SIG-M5 treated with dmso at 0.1 percent for 504 hours (cell line): ENCODE results near the gene ANKFN1.

ENCODE experiments used
- DNase-seq: peaks from one replicate; lab custom pipeline; 2025; ENCODE audit not compliant: unreplicated experiment; lab: John Stamatoyannopoulos, UW

ANKFN1 gene, protein sequence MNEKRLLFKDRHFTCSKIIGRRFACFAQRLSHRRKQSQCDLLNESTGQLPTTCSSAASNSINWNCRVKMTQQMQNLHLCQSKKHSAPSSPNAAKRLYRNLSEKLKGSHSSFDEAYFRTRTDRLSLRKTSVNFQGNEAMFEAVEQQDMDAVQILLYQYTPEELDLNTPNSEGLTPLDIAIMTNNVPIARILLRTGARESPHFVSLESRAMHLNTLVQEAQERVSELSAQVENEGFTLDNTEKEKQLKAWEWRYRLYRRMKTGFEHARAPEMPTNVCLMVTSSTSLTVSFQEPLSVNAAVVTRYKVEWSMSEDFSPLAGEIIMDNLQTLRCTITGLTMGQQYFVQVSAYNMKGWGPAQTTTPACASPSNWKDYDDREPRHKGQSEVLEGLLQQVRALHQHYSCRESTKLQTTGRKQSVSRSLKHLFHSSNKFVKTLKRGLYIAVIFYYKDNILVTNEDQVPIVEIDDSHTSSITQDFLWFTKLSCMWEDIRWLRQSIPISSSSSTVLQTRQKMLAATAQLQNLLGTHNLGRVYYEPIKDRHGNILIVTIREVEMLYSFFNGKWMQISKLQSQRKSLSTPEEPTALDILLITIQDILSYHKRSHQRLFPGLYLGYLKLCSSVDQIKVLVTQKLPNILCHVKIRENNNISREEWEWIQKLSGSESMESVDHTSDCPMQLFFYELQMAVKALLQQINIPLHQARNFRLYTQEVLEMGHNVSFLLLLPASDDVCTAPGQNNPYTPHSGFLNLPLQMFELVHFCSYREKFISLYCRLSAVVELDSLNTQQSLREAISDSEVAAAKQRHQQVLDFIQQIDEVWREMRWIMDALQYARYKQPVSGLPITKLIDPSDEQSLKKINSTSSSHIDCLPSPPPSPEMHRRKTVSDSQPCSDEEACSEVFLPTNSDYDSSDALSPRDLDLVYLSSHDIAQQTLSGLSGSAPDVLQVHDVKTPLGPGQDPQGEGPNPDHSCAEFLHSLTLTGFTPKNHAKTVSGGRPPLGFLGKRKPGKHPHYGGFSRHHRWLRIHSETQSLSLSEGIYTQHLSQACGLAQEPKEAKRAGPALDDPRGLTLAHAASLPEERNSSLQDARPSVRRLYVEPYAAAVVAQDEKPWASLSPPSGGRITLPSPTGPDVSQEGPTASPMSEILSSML

GRCh38 chr17:56152874-56153602 is at the start of gene ANKFN1:
TSS of gene ANKFN1 (plus strand) at chr17:56153475. CDS start at chr17:56212668, 59,193 bp downstream.
- DNase-seq = no peak

GRCh38 chr17:56108811-56109284 is 44.4 kb upstream of the ANKFN1 start:
- DNase-seq = peak; percentile 38

DNA sequence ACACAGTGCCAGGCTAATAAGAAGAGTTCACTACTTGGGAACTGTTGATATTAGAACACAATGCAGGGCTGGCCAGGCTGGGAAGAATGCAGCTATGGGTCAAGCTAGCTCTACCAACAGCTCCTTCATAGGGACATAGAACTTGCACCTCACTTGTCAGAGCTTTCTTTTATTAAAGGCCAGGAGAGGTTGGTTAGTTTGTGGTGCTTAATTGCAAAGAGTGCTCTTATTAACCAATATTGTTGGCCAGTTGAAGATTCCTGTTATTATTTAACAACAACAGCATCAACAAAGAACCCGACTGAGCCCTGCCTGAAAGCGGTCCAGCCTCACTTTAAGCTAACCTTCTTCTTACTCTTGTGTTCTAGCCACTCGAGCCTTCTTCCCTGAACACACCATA is 43.4 kb upstream of the ANKFN1 start:
- DNase-seq = no peak

DNA sequence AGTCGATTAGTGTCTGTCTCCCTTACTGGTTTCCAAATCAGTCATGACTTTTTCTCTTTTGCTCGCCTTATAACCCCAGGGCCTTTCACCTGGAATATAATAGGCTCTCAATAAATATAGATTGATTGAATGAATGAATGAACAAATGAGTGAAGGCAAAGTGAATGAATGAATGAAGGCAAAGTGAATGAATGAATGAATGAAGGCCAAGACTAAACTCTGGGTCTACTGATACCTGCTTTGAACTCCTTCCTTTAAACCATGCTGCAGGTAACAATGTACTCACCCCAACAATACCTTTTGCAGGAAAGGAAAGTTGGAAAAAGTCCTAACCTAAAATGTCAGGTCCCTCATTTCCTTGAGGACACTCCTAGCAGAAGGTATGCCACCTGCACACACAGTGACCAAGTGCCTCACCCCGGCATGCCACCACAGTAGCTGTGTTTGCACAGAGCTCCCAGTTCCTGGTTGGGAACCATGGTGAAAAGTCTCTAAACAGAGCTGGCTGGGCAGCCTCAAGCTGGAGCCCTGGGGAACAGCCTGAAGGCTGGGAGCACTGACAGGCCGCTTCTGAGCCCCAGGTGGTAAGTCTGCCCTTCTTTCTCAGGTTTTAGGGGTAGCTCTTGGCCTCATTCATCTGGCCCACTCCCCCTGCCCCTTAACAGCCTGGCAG is 42.7 kb upstream of the ANKFN1 start:
- peak; percentile 67 for DNase-seq

DNA sequence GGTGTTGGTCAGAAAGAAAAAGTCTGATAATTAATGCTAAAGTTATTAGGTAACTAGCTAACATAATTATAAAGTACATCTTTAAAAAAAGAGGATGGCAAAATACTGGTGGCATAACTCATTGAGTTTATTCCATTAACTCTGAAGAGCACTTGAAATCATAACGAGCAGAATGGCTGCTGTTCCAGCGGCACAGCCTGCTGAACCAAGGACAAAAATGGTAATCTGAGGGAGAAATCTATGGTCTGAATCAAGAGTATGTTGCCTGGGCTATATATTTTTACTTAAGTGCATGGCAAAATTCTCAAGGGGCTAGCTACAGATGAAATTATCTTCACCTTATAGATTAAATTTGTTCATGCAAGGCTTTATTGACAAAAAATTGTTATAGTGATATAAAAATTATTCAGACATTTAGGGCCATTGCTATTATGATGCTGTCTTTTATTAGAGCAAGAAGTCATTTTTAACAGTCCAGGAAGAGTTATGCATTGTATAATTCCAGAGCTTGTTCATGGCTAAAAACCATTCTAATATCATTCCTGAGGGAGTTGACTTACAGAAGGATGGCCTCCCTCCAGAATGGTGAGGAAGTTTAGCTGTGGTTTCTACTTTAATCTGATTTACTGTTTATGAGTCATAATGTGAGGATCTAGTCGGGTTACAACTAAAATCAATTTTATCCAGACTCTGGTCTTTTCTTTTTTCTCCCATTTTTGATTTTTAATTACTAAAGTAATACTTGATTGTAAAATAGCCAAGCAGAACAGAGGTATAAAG is 41.4 kb upstream of the ANKFN1 start:
- no peak for DNase-seq

- DNase-seq = no peak
Measured at GRCh38 chr17:56113486-56113885, 39.8 kb upstream of the ANKFN1 start.

DNA sequence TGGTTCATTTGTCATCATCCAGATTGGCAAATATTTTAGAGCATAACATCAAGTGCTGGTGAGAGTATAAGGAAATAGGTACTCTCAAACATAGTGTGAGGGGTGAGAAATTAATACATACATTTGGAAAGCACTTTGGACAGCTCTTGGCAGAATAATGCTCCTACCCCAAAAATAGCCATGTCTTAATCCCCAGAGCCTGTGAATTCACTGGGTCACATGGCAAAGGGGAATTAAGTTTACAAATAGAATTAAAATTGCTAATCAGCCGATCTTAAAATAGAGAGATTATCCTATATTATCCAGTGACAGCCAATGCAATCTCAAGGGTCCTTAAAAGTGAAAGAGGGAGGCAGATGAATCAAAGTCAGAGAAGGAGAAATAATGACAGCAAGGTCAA is 38.8 kb upstream of the ANKFN1 start:
- no peak for DNase-seq

DNA sequence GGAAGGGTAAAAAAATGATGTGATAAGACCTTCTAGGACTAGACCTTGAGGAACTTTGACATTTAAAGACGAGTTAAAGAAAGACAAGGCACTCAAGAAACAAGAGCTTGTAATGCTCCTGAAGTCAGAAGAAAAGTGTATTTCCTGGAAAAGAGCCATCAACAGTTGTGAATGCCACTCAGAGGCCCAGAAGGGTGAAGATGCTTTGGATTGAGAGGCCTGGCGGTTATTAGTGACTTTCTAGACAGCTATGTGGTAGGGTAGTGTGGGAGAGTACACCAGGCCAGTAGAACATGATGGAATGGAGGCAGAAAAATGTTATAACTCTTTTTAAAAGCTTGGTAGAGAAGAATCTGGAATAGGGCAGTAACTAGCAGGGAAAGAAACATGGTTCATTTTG is 34.1 kb upstream of the ANKFN1 start:
- no peak for DNase-seq

DNA sequence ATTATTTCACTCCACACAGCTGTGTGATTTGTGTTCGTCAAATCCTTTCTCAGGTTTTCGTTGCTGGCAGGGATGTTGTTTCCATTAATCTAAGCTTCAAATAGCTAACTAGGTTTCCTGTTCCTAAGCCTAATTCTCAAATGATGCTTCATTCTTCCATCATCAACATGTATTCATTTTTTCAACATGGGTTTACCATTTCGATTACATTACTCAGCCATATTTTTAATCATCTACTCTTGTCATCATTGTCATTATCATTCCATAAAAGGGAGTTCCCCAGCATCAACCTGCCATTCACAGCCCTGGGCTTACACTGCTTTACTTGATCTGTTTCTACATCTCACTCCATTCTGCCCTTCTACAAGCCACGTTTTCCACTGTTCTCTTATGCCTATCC is 33.3 kb upstream of the ANKFN1 start:
- no peak for DNase-seq

DNA sequence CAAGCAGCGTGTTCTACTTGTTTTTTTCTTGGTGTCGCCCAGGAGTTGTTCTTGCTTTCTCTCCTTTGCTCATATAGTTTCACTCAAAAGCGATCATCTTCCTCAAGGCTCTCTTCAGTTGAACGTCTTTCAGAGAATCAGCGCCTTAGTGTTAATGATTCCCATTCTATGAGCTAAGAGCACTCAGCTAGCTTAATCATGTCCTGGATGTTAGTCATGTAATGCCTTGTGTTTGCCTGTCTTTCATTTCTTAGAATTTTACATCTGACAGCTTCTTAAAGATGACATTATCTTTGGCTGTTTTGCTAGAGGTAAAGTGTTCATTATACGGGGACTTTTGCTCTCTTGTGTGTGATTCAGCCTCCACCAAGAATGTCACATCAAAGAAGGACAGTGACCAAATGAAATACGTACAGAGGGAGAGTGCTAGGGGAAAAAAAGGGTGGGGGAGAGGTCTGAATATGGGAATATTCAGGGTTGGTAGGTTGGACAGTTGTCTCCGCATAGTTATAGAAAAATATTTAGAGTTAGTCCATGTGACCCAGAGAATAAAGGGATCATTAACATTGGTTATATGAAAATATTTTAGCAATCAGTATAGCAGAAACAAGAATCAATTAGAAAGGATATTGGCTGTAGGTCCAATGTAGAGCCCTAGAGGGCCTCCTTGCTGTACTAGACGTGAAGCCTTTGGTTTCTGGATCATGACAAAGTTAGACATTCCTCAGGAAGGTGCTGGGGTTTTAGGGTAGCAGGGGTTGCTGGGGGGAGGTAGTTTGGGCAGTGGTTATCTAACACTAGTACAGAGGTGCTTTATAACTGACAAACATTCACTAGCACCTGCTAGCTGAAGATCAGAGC is 31.9 kb upstream of the ANKFN1 start:
- no peak for DNase-seq

DNA sequence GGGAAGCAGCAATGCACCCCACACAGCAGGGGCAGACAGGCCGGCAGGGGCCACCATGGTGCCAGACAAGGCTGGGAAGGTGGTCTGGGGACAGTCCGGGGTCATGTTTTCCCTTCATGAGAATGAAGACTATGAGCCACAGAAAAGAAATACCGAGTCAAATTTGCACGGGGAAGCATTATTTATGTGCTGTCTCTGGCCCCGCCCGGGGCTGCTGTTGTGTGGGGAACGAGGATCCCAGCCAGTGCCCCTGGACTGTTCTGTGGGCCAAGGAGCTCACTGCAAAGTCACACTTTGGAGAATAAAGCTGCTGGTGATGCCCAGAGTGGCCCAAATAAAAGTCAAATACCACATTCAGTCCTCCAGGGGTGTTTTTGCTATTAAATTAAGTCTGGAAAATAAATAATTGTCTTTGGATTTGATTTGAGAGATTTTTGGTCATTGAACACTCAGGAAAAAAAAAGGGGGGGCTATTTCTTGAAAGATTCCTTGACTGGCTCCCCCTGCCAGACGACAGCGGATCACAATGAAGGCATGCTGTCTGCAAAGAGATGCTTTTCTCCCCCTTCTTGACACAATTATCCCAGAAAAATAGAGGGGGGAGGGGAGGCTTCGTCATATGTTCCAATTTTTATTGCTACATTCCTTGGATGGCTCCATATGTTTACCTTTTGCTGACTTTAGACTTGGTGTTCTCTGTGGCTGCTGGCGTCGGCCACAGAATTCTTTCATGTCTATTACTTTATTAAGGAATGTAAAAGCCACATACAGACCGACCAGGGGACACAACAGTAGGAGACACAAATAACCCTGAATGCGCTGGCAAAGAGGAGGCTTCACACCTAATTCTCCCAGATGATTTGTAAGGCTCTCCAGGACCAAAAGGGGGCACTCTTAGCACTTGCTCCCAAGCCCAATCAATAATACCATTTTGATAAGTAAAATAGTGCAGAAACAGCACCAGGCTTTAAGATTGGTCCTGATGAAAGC is 27.1 kb upstream of the ANKFN1 start:
- DNase-seq = peak; percentile 51

GRCh38 chr17:56130026-56130425 is 23.2 kb upstream of the ANKFN1 start:
- no peak for DNase-seq

GRCh38 chr17:56130631-56131030 is 22.6 kb upstream of the ANKFN1 start:
- no peak for DNase-seq

- no peak for DNase-seq
Measured at GRCh38 chr17:56131431-56131830, 21.8 kb upstream of the ANKFN1 start.

DNA sequence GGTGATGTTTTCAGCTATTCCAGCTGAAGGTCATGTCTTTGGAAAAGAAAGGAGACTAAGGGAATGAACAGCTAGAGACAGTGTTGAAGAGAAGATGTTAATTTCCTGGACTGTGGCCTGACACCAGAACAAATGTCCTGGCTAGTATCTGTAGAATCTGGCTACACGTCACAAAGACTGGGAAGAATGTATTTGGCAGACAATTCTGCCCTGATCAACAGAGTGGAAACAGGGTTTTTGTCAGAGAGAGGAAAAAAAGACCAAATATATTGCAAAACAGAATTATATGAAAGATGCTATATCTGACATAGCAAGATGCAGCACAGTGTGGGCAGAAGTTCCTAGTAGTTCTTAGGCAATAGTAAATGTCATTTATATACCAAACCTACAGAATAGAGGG is 17.0 kb upstream of the ANKFN1 start:
- no peak for DNase-seq

DNA sequence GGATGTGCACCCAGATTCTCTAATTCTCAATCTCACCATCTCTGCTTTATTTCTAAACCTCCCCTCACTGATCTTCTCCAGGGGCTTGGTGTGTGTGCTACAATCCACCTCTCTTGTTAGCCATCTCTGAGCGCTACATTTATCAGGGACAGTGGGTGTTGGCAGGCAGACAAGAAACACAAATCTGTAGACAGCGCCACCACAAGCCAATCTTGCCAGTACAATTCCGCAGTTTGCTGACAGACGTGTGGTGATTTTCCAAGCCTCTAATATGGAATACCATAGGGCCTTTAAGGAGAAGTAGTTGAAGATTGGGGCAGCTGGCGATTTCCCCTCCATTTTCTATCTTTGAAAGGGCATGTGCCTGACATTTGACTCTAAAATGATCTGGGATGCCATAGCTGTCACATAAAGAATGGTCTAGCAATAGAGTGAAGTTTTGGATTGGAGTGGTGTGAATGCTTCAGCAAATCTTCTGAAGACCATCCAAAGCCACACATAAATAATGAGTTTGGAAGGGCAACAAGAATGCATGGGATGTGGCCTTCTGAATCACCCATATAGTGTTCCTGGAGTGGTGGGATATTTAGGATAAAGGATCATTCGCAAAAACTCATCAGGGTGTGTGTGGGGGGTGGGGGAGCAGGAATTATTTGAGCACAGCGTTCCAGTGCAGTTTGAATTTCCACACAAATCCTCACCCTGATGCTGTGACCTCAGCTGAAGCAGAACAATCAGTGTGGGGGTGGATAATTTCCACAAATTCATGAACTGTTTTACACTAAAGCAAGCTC is 12.0 kb upstream of the ANKFN1 start:
- DNase-seq = no peak

GRCh38 chr17:56142325-56142724 is 10.9 kb upstream of the ANKFN1 start:
- DNase-seq = no peak
